ENCODE results near the gene RPL26.
"Not testable (repeated sequence)": the region's sequence is repeated elsewhere in the genome, so short reads cannot be mapped to it uniquely, and the experiment has no call there.

Gene RPL26

DNA sequence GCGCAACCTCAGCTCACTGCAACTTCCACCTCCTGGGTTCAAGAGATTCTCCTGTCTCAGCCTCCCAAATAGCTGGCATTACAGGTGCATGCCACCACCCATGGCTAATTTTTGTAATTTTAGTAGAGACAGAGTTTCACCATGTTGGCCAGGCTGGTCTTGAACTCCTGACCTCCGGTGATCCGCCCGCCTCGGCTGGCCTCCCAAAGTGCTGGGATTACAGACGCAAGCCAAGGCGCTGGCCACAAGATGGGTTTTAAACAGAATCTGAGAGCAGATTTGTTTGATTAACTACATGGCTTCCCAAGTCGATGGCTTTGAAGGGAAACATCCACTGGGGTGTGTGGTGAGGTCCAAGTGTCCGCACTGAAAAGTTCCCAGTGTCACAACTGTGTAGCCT is 11.5 kb upstream of the RPL26 start:
- not testable (repeated sequence) for DNase-seq (ENCODE audit: low read depth)

DNA sequence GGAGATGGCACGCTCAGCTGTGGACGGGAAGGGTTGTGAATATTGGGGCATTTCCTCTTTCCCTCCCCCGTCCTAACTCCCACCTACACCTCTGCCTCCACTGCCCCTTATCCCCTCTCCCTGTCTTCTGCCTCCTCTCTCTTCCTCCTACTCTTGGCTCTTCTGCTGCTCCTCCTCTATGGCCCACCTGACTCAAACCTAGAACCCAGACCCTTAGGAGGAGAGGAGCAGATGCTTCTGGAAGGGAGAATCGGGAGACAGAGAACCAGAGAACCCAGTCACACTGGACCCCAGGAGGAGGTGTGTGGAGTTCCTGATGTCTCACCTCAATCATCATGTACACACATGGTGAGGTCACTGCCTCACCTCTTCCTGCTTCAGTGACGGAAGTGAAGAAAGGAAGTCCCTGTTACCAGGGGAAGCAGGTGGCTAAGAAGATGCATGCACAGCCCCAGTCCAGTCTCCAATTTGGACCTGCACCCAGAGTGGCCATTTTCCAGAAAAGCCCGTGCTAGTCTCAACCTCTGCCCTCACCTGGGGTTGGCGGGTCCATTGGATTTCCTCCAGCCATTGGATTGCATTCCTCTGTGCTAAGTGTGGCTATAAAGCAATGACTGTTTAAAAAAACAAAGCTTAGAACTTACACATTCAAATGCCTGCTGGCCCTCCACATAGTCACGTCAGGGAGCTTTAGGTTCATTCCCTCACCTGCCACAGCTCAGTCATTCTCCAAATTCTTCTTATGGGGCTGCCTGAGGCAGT is 10.7 kb upstream of the RPL26 start:
- no peak for DNase-seq (ENCODE audit: low read depth)

DNA sequence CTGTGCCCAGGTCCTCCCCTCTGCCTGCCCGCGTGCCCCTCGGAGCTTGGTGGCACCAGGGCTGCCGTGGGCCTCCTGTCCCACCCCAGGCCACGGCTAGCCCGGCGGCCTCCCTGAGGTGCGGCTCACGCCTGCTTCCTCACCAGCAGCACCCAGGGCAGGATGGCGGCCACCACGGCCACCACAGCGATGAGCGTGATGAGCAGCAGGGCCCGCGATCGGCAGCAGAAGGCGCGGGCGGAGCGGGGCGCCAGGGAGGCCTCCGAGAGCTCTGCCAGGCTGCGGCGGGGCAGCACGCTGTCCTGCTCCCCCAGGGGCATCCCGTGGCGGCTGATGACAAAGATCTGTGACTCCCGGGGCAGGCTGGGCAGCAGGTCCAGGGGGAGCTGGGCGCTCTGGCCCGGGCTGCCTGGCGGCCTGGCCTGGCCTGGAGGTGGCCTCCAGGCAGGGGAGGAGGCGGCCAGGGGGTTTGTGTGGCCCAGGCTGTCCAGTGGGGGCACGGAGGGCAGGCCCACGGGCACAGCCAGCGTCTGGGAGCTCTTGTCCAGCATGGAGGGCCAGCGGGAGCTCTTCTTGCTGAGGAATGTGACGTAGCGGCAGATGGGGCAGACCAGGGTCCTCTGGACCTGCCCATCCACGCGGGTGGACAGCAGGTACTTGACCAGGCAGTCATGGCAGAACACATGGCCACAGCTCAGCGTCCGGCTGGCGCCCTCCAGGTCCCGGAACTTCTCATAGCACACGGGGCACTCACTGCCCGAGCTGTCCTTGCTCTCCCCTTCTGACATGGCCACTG is 9.9 kb upstream of the RPL26 start:
- no peak for DNase-seq (ENCODE audit: low read depth)

DNA sequence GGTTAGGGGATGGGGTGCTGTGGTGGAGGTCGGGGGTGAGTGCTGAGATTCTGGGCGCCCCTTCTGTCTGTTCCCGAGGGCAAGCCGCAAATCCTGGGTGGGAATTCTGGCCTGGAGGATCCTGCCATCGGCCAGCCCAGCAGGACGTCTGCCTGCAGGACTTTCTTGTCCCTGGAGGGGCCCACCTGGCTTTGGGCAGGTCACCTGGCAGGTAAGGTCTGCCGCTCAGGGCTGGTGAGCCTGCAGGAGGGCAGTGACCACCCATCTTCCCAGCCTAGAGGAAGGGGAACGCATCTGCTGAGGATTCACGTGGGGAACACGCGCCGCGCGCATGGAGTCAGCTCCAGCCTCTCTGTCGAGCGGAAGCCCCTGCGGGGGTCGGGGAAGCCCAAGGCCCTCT is 9.3 kb upstream of the RPL26 start:
- DNase-seq (ENCODE audit: low read depth) = no peak

DNA sequence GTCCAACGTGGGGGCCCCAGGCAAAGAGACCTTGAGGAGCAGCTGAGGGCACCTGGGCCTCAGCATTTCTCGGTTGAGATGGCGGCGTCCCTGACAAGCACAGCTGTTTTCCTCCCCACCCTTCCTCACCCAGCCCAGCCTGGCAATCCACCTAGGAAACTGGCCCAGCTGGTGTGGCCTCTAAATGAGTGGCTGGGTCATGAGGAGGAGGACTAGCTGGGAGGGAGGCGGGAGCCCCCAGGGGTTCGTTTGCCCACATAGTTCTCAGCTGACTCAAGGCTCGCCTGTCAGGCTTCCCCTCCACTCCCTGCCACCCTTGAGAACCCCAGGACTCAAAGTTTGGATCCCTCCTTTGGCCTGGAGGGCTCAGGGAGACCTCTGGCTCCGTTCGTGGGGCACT is 8.7 kb upstream of the RPL26 start:
- no peak for DNase-seq (ENCODE audit: low read depth)

DNA sequence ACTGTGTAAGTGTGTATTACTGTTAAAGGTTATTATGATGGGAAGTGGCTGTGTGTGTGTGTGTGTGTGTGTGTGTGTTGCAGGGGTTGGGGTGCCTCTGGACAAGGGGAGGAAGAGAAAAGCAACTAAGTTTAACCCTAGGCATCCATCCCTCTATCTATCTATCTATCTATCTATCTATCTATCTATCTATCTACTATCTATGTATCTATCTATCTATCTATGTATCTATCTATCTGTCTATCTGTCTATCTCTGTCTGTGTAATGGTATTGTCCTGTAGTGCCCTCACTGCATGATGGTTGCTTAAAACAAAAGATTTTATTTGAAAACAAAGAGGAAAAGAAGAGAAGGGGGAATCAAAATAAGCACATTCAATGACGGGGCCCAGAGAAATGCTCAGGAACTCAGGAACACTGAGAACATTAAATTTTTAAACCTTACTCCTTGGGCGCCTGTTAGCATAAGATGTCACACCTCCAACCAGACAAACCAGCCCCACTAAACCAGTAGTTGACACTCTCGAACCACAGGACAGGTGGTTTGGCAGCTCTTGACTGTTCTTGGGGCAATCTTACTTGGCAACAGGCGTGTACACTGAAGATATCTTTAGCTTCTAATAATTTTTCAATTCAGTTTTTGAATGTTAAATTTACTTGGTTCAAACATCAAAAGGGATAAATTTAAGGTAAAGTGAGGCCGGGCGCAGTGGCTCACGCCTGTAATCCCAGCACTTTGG is 5.1 kb upstream of the RPL26 start:
- no peak for DNase-seq (ENCODE audit: low read depth)

DNA sequence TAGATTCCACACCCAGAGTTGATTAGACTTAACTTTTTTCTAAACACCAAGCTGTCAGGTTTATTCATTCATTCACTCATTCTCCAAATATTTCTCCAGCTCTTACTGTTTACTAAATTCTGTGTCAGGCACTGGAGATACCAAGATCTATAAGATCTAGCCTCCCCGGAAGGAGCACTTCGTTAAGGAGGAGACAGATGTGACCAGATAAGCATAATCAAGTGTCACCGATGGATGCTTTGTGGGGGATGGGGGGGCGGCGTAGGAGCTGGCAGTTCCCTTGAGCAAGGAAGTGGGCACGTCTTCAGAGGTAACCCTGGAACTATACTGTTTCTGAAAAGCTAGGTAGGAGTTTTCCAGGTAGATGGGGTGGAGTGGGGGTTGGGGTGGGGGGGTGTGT is 3.8 kb upstream of the RPL26 start:
- DNase-seq (ENCODE audit: low read depth) = no peak

DNA sequence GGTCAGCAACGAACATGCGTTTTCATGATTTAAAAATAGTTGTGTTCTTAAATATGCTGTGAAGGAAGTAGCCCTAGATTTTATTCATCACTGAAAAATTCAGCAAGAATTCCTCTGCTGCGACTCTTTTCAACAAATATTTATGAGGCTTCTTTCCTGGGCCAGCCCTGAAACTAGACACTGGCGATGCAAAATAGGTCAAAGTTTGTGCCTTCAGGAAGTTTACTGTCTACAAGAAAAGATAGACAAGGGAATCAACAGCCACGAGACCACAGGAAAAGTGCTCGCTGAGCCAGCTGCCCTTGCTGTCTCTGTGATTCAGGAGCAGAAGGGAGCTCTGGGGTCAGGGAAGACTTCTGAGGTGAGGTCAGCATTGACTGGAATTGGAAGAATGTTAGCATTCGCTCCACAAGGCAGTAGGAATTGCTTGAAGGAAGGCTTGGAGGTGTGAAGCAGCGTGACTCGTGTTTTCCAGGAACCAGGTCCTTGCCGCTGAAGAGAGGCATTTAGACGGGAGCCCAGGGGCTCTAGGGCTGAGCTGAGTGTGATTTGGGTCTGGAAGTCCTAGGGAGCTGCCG is 1.9 kb upstream of the RPL26 start:
- no peak for DNase-seq (ENCODE audit: low read depth)

DNA sequence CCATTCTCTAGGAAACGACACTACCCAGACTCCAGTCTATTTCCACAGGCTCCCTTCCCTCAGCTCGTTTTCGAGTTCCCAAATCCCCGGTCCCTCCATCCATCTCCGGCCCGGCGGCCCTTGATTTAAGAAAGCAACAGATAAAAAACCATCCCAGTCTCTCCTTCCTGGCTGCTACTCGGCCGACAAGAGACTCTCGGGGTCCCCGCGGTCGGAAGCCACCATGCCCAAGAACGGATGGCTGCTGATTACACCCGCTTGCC is 182 bp downstream of the RPL26 start:
- no peak for DNase-seq (ENCODE audit: low read depth)

DNA sequence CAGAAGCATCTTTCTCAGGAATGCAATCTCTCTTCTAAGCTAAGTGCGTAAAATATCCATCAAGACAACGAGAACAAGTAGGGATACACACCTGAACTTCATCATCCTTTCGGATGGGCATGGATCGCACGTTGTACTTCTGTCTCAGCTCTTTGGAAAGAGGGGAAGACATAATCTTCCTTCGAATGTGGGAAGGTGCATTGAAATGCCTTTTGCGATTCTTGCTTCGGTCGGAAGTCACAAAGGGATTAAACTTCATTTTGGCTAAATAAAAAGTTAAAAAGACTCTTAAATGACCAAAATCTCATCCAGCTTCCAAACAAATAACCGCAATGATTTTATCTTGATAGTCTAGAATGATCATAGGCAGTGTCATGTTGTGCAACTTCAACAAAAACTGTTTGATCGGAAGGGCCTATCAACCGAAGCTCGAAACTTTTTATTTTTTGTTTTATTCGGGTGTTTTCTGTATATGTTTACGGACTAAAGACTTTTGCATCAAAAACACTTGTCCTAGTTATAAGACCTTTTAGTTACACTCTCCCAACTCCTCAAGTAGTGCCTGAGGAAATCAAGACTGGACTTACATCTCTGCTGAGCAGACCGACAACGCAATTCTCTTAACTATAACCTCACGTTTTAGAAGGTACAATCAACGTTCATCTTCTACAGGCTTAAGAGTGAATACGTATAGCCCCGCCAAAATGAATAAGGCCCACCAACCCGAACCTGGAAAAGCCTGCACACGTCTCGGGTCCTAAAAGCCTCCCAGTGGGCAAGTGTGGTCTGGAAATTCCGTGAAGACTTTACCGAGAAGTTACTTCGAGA is 727 bp downstream of the RPL26 start:
- no peak for DNase-seq (ENCODE audit: low read depth)

DNA sequence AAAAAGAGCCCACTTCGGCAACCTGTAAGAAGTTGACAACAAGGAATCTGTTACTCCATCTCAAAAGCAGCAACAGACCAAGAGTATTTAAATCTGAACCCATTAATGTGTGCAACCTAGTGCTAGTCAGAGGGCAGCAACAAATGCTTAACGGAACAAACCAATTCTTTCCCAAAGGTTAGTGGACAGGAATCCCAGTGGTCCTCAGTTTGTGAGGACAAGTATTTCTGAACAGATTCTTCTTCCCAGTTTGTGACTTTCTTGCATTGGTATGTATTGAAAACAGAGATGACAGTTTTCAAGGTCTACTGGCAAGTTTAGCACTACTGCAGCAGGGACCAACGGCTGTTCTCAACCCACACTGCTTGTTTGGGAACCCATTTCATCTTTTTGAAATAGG is 2.9 kb downstream of the RPL26 start:
- DNase-seq (ENCODE audit: low read depth) = no peak

DNA sequence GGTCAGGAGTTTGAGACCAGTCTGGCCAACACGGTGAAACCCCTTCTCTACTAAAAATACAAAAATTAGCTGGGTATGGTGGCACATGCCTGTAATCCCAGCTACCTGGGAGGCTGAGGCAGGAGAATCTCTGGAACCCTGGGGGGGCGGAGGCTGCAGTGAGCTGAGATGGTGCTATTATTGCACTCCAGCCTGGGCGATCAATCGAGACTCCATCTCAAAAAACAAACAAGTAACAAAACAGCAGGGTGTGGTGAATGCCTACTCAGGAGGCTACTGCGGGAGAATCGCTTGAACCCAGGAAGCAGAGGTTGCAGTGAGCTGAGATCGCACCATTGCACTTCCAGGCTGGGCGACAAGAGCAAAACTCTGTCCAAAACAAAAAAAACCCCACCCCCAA is 4.9 kb downstream of the RPL26 start:
- DNase-seq (ENCODE audit: low read depth) = not testable (repeated sequence)

DNA sequence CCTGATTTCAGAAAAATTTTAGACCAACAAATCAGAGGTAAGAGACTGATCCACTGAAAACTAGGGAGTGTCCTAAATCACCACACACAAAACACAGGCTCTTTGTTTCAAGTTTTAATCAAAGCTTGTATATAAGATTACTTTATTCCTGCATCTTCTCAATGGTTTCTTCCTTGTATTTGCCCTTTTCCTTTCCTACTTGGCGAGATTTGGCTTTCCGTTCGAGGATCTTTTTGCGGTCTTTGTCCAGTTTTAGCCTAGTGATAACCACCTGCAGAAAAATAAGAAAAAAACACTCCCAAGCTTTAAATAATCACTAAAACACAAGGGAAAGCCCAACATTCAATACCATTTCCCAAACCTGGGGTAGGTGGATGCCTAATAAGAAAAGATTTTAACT is 5.6 kb downstream of the RPL26 start:
- DNase-seq (ENCODE audit: low read depth) = no peak

DNA sequence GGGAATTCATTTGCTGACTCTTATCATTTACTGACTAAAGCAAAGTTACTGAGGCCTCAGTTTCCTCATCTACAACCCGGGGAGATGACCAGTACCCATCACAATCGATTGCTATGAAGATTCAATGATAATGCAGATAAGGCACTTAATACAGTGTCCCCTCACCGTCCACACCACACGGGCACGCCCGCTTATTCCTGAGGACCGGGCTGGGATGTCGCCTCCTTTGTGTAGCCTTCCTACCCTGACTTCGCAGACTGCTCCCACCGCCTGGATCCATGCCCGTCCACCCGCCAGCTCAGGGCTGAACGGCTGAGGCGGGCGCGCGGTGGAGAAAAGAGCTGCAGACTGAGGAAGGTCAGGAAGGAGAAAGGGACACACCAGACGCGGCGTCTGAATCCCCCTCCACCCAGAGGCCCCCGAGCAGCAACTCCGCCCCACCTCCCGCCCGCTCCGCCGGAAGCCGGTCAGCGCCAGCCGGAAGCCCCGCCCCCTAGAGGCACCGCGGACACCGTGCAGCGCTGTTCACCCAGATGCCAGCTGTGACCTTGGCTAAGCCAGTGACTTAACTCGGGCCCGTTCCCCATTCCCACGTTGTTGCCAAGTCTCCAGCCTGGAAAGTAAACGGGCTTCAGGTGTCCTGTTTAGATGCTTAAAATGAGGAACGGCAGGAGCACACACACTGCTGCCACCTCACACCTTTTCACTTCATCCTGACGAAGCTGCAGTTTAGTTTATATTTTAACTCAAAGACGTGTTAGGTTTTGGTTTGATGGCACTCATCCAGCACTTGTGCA is 6.5 kb downstream of the RPL26 start, which contains the start of gene KRABD2:
Gene KRABD2, minus strand, starts transcription at position 434 of the 797 bp plus-strand sequence.
- DNase-seq (ENCODE audit: low read depth) = peak; percentile 79

DNA sequence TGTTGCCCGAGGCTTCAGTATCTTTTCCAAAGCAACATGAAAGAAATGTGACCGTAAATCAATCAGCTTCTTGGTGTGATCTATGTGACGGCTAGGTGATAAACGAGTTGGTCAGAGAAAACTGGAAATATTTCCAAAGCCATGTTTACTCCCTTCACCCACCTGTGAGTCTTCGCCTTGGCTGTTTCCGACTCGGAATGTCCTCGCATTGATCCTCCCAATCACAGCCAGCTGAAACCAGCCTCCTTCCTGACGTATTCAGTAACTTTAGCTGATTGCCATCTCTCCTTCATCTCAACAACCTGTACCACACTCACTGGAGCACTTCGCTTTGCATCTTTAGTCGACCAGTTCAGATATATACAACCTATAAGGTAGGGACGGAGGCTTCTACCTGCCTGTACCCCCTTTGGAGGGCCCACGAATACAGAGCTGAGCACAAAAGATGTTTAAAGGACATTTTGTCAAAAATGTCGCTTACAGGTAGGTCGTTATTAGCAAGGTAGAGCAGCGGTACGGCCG is 7.2 kb downstream of the RPL26 start:
- DNase-seq (ENCODE audit: low read depth) = no peak

DNA sequence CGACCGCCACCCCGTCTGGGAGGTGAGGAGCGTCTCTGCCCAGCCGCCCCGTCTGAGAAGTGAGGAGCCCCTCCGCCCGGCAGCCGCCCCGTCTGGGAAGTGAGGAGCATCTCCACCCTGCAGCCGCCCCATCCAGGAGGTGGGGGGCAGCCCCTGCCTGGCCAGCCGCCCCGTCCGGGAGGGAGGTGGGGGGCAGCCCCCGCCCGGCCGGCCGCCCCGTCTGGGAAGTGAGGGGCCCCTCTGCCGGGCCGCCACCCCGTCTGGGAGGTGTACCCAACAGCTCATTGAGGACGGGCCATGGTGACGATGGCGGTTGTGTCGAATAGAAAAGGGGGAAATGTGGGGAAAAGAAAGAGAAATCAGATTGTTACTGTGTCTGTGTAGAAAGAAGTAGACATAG is 9.1 kb downstream of the RPL26 start:
- not testable (repeated sequence) for DNase-seq (ENCODE audit: low read depth)

DNA sequence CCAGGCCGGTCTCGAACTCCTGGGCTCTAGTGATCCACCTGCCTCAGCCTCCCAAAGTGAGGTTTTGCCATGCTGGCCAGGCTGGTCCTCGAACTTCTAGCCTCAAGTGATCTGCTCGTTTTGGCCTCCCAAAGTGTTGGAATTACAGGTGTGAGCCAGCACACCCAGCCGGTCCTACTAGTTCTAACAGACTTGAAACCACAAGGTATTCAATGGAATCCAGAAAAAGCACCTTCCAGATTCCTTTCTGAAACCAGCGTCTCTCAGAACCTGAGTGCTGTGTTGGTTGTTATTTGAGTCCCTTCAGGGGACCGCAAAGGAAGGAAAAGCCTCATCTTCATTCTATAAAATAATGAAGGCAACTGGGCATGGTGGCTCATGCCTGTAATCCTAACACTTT is 10.6 kb downstream of the RPL26 start:
- no peak for DNase-seq (ENCODE audit: low read depth)

DNA sequence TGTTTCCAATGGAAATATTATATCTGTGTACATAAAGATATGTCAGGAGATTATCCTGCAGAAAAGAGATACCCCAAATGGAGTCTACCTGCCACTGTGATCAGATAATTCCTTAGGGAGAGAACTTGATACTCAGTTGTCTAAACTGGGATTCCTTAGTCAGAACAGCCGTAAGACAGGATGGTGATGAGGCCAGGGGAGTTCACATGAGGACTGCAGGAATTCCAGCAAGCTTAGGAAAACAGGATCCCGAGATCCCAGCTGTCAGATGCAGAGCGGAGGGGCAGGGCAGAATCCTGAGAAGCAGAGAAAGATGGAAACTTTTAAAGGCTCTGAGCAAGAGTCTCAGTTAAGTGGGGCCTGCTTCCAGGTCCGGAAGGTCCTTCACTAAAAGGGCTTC is 11.2 kb downstream of the RPL26 start:
- no peak for DNase-seq (ENCODE audit: low read depth)

DNA sequence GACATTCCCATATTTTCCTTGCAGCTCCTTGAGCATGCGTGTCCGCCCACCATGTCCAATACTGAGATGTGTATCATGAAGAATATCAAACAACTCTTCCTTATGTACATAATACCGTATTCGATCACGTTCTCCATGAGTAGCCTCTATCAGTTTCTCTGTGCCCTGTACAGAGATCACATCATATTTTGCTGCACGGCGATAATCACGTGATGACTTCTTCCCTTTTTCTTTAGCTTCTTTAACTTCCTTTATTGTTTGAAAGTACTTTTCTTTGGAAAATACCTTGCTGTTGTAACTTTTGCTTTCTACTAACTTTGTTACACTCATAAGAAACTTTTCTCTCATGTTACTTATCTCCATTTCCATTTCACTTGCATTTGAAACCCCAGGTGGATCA is 13.0 kb downstream of the RPL26 start:
- DNase-seq (ENCODE audit: low read depth) = no peak

DNA sequence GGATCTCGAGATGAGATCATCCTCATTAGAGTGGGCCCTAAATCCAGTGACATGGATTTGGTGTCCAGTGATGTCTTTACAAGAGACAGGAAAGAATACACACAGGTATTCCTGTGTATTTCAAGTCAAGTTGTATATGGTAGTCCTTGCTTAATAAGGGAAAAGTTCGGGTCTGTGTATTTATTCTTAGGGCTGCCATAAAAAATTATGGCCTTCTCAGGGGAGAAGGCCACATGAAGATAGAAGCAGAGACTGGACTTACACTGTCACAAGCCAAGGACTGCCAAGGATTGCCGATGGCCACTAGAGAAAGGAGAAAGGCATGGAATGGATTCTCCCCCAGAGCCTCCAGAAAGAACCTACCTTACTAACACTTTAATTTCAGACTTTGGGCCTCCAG is 14.8 kb downstream of the RPL26 start:
- DNase-seq (ENCODE audit: low read depth) = no peak

DNA sequence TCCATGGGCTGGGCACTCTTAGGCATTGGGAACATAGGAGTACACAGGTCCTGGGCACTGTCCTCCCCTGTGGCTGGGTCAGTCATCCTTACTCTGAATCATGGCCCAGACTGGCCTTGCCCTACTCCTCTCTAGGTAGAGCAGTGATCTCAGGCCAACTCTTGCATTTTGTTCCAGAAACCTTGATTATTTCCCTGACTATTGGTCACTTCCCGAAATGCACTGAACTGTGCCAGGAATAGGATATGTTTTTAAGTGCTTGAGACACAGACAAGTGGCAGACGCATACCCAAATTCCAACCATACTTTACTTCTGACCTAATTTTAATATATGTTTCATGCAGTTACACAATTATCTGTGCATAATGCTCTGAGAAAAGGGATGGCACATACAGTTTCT is 16.8 kb downstream of the RPL26 start:
- DNase-seq (ENCODE audit: low read depth) = no peak
